Measurements from ENCODE around the gene MAGEB16. TPM values are rescaled to one million over a fixed set of nuclear protein-coding genes. Genes with fewer than 3 reads are reported as not detected.

Gene MAGEB16
- total RNA-seq: not detected
- polyA plus RNA-seq (ENCODE audit: insufficient read depth in 1 of 8, insufficient read length in 8 of 8, low replicate concordance in 1 of 8): not detected
- long read RNA-seq, donor 1: 0 reads
- long read RNA-seq, donor 2: 0 reads
- long read RNA-seq, donor 3: 0 reads
- long read RNA-seq, donor 4: 0 reads
- long read RNA-seq, donor 5: 0 reads
- long read RNA-seq, donor 6: 0 reads
- long read RNA-seq, donor 7: 0 reads
- long read RNA-seq, donor 8: 0 reads
- long read RNA-seq, donor 9: 0 reads
- long read RNA-seq, donor 10: 0 reads
- long read RNA-seq, donor 11: 0 reads

DNA sequence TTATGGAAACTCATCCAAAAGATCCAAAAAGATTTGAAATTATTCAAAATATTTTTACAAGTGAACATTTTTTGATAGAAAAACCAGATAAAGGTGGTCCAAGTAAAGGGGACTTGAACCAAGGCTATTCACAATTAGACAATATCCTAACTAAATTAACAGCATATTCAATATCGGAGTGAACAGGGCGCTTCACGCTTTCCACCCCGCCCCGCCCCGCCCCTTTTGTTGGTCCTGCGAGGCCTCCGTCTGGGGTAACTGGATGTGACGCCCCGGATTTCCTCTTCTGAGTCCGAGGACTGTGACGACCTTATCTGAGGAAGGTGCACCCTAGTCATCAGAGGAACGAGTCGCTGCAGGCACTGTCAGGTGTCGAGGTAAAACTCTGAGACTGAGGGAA is at the start of gene MAGEB16:
Gene MAGEB16, plus strand, starts transcription at position 301 of the 400 bp plus-strand sequence. CDS start 3,855 bp downstream, outside the sequence.
- H3K27me3 ChIP-seq (ENCODE audit: control insufficient read depth, insufficient read depth, low read length): peaks cover 4% of the 10 kb centered on the region
- 89% methylated on average over 15 of the region's 15 CpGs for WGBS (ENCODE audit: insufficient coverage)
- no peak for DNase-seq
- H3K9me3 ChIP-seq (replicated peaks; ENCODE audit: control insufficient read depth, low read depth, low read length): no peaks in the 10 kb centered on the region
- H3K27ac ChIP-seq (ENCODE audit: low read length): no peak within 1 kb of the TSS
- H3K4me1 ChIP-seq (ENCODE audit: control insufficient read depth, insufficient read depth, low read length): no peaks in the 10 kb centered on the region
- H3K4me3 ChIP-seq (ENCODE audit: low read length): no peak within 1 kb of the TSS
- H3K36me3 ChIP-seq (ENCODE audit: control insufficient read depth, insufficient read depth, low read length): no peaks in the 10 kb centered on the region

- no peaks in the 10 kb centered on the region for H3K9me3 ChIP-seq (replicated peaks; ENCODE audit: control insufficient read depth, low read depth, low read length)
- H3K27ac ChIP-seq (ENCODE audit: low read length): no peak overlapping the region
- H3K4me3 ChIP-seq (ENCODE audit: low read length): no peak overlapping the region
- no peaks in the 10 kb centered on the region for H3K27me3 ChIP-seq (ENCODE audit: control insufficient read depth, insufficient read depth, low read length)
- no CpG with 5 or more reads among the region's 1 CpG for WGBS (ENCODE audit: insufficient coverage)
- DNase-seq: no peak
- no peaks in the 10 kb centered on the region for H3K36me3 ChIP-seq (ENCODE audit: control insufficient read depth, insufficient read depth, low read length)
- H3K4me1 ChIP-seq (ENCODE audit: control insufficient read depth, insufficient read depth, low read length): no peaks in the 10 kb centered on the region
These were observed 24.1 kb upstream of the MAGEB16 start for GRCh38 chrX:35773958-35774564.

GRCh38 chrX:35785075-35785474 is 13.1 kb upstream of the MAGEB16 start:
- Histone ChIP-seq H3K9me3 (replicated peaks; ENCODE audit: control insufficient read depth, low read depth, low read length) (no peaks in the 10 kb centered on the region), H3K27ac (ENCODE audit: low read length) (no peak overlapping the region), H3K4me3 (ENCODE audit: low read length) (no peak overlapping the region), H3K4me1 (ENCODE audit: control insufficient read depth, insufficient read depth, low read length) (no peaks in the 10 kb centered on the region), H3K36me3 (ENCODE audit: control insufficient read depth, insufficient read depth, low read length) (no peaks in the 10 kb centered on the region), H3K27me3 (ENCODE audit: control insufficient read depth, insufficient read depth, low read length) (peaks cover 2% of the 10 kb centered on the region)
- WGBS (ENCODE audit: insufficient coverage): 66% methylated on average over 2 of the region's 6 CpGs
- no peak for DNase-seq

DNA sequence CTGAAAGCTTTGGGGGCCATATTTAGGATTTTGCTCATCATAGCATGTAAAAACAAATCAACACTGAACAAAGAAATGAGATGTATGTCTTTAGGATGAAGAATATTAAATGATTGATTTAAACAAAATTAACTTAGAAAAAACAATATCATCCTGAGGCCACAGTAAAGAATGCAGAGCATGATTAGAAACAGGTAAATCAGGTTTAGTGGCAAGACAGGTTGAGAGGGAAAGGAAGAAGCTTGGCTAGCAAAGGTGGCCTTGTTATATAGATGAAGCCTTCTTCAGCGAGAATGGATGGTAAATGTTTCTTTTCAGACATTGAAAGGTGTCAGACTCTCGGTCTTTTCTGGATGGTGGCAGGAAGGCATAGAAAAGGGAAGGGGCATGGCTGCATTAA is 11.9 kb upstream of the MAGEB16 start:
- Histone ChIP-seq H3K4me1 (ENCODE audit: control insufficient read depth, insufficient read depth, low read length) (no peaks in the 10 kb centered on the region), H3K36me3 (ENCODE audit: control insufficient read depth, insufficient read depth, low read length) (no peaks in the 10 kb centered on the region), H3K27ac (ENCODE audit: low read length) (no peak overlapping the region), H3K4me3 (ENCODE audit: low read length) (no peak overlapping the region), H3K27me3 (ENCODE audit: control insufficient read depth, insufficient read depth, low read length) (peaks cover 2% of the 10 kb centered on the region), H3K9me3 (replicated peaks; ENCODE audit: control insufficient read depth, low read depth, low read length) (no peaks in the 10 kb centered on the region)
- no CpG with 5 or more reads among the region's 2 CpGs for whole genome bisulfite sequencing (ENCODE audit: insufficient coverage)
- DNase-seq: no peak

GRCh38 chrX:35787867-35788266 is 10.3 kb upstream of the MAGEB16 start:
- no CpG with 5 or more reads among the region's 2 CpGs for WGBS (ENCODE audit: insufficient coverage)
- H3K27me3 ChIP-seq (ENCODE audit: control insufficient read depth, insufficient read depth, low read length): peaks cover 2% of the 10 kb centered on the region
- no peaks in the 10 kb centered on the region for H3K36me3 ChIP-seq (ENCODE audit: control insufficient read depth, insufficient read depth, low read length)

GRCh38 chrX:35800474-35800873 is 2.3 kb downstream of the MAGEB16 start:
- no peak for DNase-seq
- Histone ChIP-seq H3K4me1 (ENCODE audit: control insufficient read depth, insufficient read depth, low read length) (no peaks in the 10 kb centered on the region), H3K9me3 (replicated peaks; ENCODE audit: control insufficient read depth, low read depth, low read length) (no peaks in the 10 kb centered on the region), H3K27ac (ENCODE audit: low read length) (no peak overlapping the region), H3K4me3 (ENCODE audit: low read length) (no peak overlapping the region), H3K27me3 (ENCODE audit: control insufficient read depth, insufficient read depth, low read length) (peaks cover 7% of the 10 kb centered on the region), H3K36me3 (ENCODE audit: control insufficient read depth, insufficient read depth, low read length) (no peaks in the 10 kb centered on the region)
- 71% methylated on average over 3 of the region's 5 CpGs for WGBS (ENCODE audit: insufficient coverage)

More at GRCh38 chrX:35787867-35788266, 10.3 kb upstream of the MAGEB16 start:
- no peak overlapping the region for H3K4me3 ChIP-seq (ENCODE audit: low read length)
- no peak overlapping the region for H3K27ac ChIP-seq (ENCODE audit: low read length)
- no peak for DNase-seq
- no peaks in the 10 kb centered on the region for H3K9me3 ChIP-seq (replicated peaks; ENCODE audit: control insufficient read depth, low read depth, low read length)
- no peaks in the 10 kb centered on the region for H3K4me1 ChIP-seq (ENCODE audit: control insufficient read depth, insufficient read depth, low read length)

DNA sequence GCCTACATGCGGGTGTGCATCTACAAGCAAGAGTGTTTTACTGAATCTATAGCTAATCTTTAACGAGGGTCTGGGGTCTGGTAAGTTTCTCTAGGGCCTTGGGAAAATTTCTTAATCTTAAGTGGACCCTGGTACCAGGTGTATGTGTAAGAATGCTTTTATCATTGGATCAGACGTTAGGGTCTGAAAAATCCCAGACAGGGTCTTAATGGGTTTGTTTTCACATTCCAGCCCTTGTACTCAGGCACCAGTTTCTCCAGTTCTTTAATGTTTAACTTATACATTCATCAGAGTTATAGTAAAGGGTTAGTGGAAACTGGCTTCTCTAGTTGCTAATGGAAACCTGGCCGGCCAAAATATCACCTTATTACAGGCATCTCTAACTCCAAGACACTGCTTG is 11.6 kb downstream of the MAGEB16 start:
- H3K27ac ChIP-seq (ENCODE audit: low read length): no peak overlapping the region

DNA sequence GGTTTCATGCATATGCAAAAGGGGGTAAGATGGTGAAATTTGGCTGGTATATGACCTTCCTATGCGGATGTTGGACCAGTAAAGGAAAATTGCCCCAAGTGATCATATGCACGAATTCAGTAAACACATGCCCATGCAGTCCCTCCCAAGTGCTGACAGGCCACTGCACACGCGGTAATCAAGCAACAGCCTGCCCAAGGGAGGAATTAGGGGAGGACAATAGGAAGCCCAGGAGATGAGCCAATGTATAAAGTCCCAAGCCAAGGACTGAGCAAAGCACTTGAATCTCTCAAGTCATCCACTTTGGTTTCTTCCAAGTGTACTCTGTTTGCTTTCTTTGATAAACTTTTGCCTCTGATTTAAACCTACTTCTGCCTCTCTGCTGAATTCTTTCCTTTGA is 21.1 kb downstream of the MAGEB16 start:
- 53% methylated on average over 2 of the region's 4 CpGs for WGBS (ENCODE audit: insufficient coverage)
- Histone ChIP-seq H3K9me3 (replicated peaks; ENCODE audit: control insufficient read depth, low read depth, low read length) (no peaks in the 10 kb centered on the region), H3K27ac (ENCODE audit: low read length) (no peak overlapping the region), H3K4me3 (ENCODE audit: low read length) (no peak overlapping the region), H3K36me3 (ENCODE audit: control insufficient read depth, insufficient read depth, low read length) (no peaks in the 10 kb centered on the region), H3K4me1 (ENCODE audit: control insufficient read depth, insufficient read depth, low read length) (no peaks in the 10 kb centered on the region), H3K27me3 (ENCODE audit: control insufficient read depth, insufficient read depth, low read length) (peaks cover 3% of the 10 kb centered on the region)
- peak; percentile 59 for DNase-seq

More for the DNA sequence above, 11.6 kb downstream of the MAGEB16 start:
- Histone ChIP-seq H3K4me3 (ENCODE audit: low read length) (no peak overlapping the region), H3K36me3 (ENCODE audit: control insufficient read depth, insufficient read depth, low read length) (no peaks in the 10 kb centered on the region), H3K27me3 (ENCODE audit: control insufficient read depth, insufficient read depth, low read length) (peaks cover 3% of the 10 kb centered on the region), H3K9me3 (replicated peaks; ENCODE audit: control insufficient read depth, low read depth, low read length) (no peaks in the 10 kb centered on the region), H3K4me1 (ENCODE audit: control insufficient read depth, insufficient read depth, low read length) (no peaks in the 10 kb centered on the region)
- DNase-seq: no peak
- 80% methylated on average over 1 of the region's 4 CpGs for WGBS (ENCODE audit: insufficient coverage)

GRCh38 chrX:35826503-35826902 is 28.4 kb downstream of the MAGEB16 start:
- Histone ChIP-seq H3K27ac (ENCODE audit: low read length) (no peak overlapping the region), H3K4me3 (ENCODE audit: low read length) (no peak overlapping the region), H3K27me3 (ENCODE audit: control insufficient read depth, insufficient read depth, low read length) (no peaks in the 10 kb centered on the region), H3K9me3 (replicated peaks; ENCODE audit: control insufficient read depth, low read depth, low read length) (no peaks in the 10 kb centered on the region), H3K4me1 (ENCODE audit: control insufficient read depth, insufficient read depth, low read length) (no peaks in the 10 kb centered on the region), H3K36me3 (ENCODE audit: control insufficient read depth, insufficient read depth, low read length) (no peaks in the 10 kb centered on the region)
- WGBS (ENCODE audit: insufficient coverage): no CpG with 5 or more reads among the region's 1 CpG
- DNase-seq: no peak

DNA sequence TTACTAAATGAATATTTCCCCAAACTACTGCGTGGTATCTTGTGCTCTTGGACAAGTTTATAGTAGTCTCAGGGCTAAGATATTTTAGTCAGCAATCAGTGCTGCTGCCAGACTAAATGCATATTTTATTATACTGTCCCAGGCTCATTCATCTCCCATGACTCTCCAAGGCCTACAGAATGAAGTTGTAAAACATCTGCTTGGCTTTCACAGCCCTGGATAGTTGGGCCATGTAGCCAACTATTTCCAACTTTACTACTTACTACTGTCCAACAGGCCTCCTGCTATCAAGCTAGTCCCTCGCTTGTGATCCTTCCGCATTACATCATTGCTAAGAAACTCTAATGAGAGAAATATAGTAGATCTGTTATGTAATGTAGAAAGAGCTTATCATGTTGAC is 31.4 kb downstream of the MAGEB16 start:
- H3K4me3 ChIP-seq (ENCODE audit: low read length): no peak overlapping the region
- peak; percentile 88 for DNase-seq
- H3K4me1 ChIP-seq (ENCODE audit: control insufficient read depth, insufficient read depth, low read length): no peaks in the 10 kb centered on the region
- no CpG with 5 or more reads among the region's 3 CpGs for WGBS (ENCODE audit: insufficient coverage)
- no peaks in the 10 kb centered on the region for H3K36me3 ChIP-seq (ENCODE audit: control insufficient read depth, insufficient read depth, low read length)
- H3K9me3 ChIP-seq (replicated peaks; ENCODE audit: control insufficient read depth, low read depth, low read length): no peaks in the 10 kb centered on the region
- H3K27me3 ChIP-seq (ENCODE audit: control insufficient read depth, insufficient read depth, low read length): no peaks in the 10 kb centered on the region
- H3K27ac ChIP-seq (ENCODE audit: low read length): no peak overlapping the region
